Smooth muscle cell (in vitro differentiated cells): ENCODE measurements around the gene ARHGAP22. TPM values are rescaled to one million over a fixed set of nuclear protein-coding genes. Genes with fewer than 3 reads are reported as not detected.

Experiments
- DNase-seq: peaks from one replicate; lab custom pipeline; 2025; ENCODE audit not compliant: unreplicated experiment; lab: John Stamatoyannopoulos, UW
- H2AFZ ChIP-seq: fragments of 200-600 bp; sonication (generic); 2 replicates; pipeline ENCODE4 v1.6.0; 2016; ENCODE audit warnings: antibody characterized with exemption, low read depth, mild to moderate bottlenecking
- H3F3A ChIP-seq: fragments of 200-600 bp; sonication (generic); 2 replicates; pipeline ENCODE4 v1.6.0; 2017; ENCODE audit warnings: antibody characterized with exemption, low read depth
- H3K27ac ChIP-seq: fragments of 200-600 bp; sonication (generic); 2 replicates; pipeline ENCODE4 v1.5.1; 2016; ENCODE audit warnings: low read depth, mild to moderate bottlenecking
- H3K27me3 ChIP-seq: fragments of 200-600 bp; sonication (generic); 2 replicates; pipeline ENCODE4 v1.6.1; 2016; ENCODE audit warnings: low read depth, mild to moderate bottlenecking
- H3K36me3 ChIP-seq: fragments of 200-600 bp; sonication (generic); 2 replicates; pipeline ENCODE4 v1.5.1; 2016; ENCODE audit warnings: low read depth
- H3K4me1 ChIP-seq: fragments of 200-600 bp; sonication (generic); 2 replicates; pipeline ENCODE4 v1.5.1; 2016; ENCODE audit warnings: low read depth
- H3K4me2 ChIP-seq: fragments of 200-600 bp; sonication (generic); 2 replicates; pipeline ENCODE4 v1.6.0; 2016; ENCODE audit warnings: mild to moderate bottlenecking
- H3K4me3 ChIP-seq: fragments of 200-600 bp; sonication (generic); 2 replicates; pipeline ENCODE4 v1.5.1; 2016; ENCODE audit warnings: mild to moderate bottlenecking
- H3K79me2 ChIP-seq: fragments of 200-600 bp; sonication (generic); 2 replicates; pipeline ENCODE4 v1.6.0; 2016; ENCODE audit warnings: low read depth, mild to moderate bottlenecking
- H3K9ac ChIP-seq: fragments of 200-600 bp; sonication (generic); 2 replicates; pipeline ENCODE4 v1.6.0; 2016; ENCODE audit warnings: low read depth
- H3K9me3 ChIP-seq: fragments of 200-600 bp; sonication (generic); replicated peaks from 2 replicates; pipeline ENCODE4 v1.5.1; 2016; ENCODE audit warnings: low read depth
- H4K20me1 ChIP-seq: fragments of 200-600 bp; sonication (generic); 2 replicates; pipeline ENCODE4 v1.6.0; 2016; ENCODE audit warnings: low read depth
- CTCF ChIP-seq: fragments of 200-600 bp; sonication (generic); IDR thresholded peaks from 2 replicates; pipeline ENCODE4 v1.5.1; 2017; ENCODE audit warnings: borderline replicate concordance, mild to moderate bottlenecking, antibody characterized with exemption; ENCODE audit not compliant: insufficient read depth, poor library complexity, severe bottlenecking
- WGBS: methylation state at CpG from one replicate; pipeline ENCODE4 v1.1.7; 2016; ENCODE audit warnings: low lambda C conversion rate; 5-methylcytosine and 5-hydroxymethylcytosine counted together
- polyA plus RNA-seq: library from polyadenylated mRNA; unstranded; fragments of >200 nt; fragmentation: Nextera tagmentation; extraction: Ambion mirVana; gene quantifications from 2 replicates; pipeline ENCODE4 v1.2.1, GENCODE V29; 2016
- total RNA-seq: library from RNA; depleted of rRNA; stranded (reverse); fragments of >200 nt; gene quantifications from 2 replicates; pipeline ENCODE4 v1.2.3, GENCODE V29; 2014

ARHGAP22 gene
- total and polyA plus RNA-seq, 2 experiments from 2014 or later, result 1.8 to 8.8 TPM

GRCh38 chr10:48442809-48443177 lies 162.1 kb downstream of the ARHGAP22 start:
- no peaks in the 10 kb centered on the region for H3K27me3 ChIP-seq
- no peaks in the 10 kb centered on the region for H3F3A ChIP-seq
- no peak overlapping the region for H3K9ac ChIP-seq
- no peaks in the 10 kb centered on the region for H3K9me3 ChIP-seq
- no peak for TF ChIP-seq CTCF
- peaks cover 13% of the 10 kb centered on the region for H3K4me1 ChIP-seq
- no peaks in the 10 kb centered on the region for H4K20me1 ChIP-seq
- no peak overlapping the region for H2AFZ ChIP-seq
- no peaks in the 10 kb centered on the region for H3K36me3 ChIP-seq
- DNase-seq, result no peak
- no peak overlapping the region for H3K4me2 ChIP-seq
- 85% methylated on average over 5 of the region's 5 CpGs for WGBS
- H3K27ac ChIP-seq, result no peak overlapping the region
- H3K4me3 ChIP-seq, result no peak overlapping the region
- no peaks in the 10 kb centered on the region for H3K79me2 ChIP-seq

GRCh38 chr10:48442090-48442808 lies 162.6 kb downstream of the ARHGAP22 start:
- H3F3A ChIP-seq, result no peaks in the 10 kb centered on the region
- H3K36me3 ChIP-seq, result no peaks in the 10 kb centered on the region
- no peaks in the 10 kb centered on the region for H3K27me3 ChIP-seq
- no peak overlapping the region for H3K4me3 ChIP-seq
- no peak overlapping the region for H3K4me2 ChIP-seq
- no peak overlapping the region for H3K27ac ChIP-seq
- peaks cover 17% of the 10 kb centered on the region for H3K4me1 ChIP-seq
- H2AFZ ChIP-seq, result no peak overlapping the region
- WGBS, result 95% methylated on average over 11 of the region's 11 CpGs
- H3K79me2 ChIP-seq, result no peaks in the 10 kb centered on the region
- H4K20me1 ChIP-seq, result no peaks in the 10 kb centered on the region
- H3K9me3 ChIP-seq, result no peaks in the 10 kb centered on the region
- no peak for TF ChIP-seq CTCF
- no peak overlapping the region for H3K9ac ChIP-seq
- DNase-seq, result no peak

GRCh38 chr10:48440771-48441170 lies 164.1 kb downstream of the ARHGAP22 start:
- Histone ChIP-seq H3K9ac (no peak overlapping the region), H3K36me3 (no peaks in the 10 kb centered on the region), H3K27me3 (no peaks in the 10 kb centered on the region), H4K20me1 (no peaks in the 10 kb centered on the region), H3K27ac (no peak overlapping the region), H3F3A (no peaks in the 10 kb centered on the region), H3K4me3 (no peak overlapping the region), H2AFZ (no peak overlapping the region), H3K79me2 (no peaks in the 10 kb centered on the region), H3K4me1 (peaks cover 17% of the 10 kb centered on the region), H3K9me3 (no peaks in the 10 kb centered on the region), H3K4me2 (no peak overlapping the region)
- WGBS, result 94% methylated on average over 4 of the region's 4 CpGs
- DNase-seq, result no peak
- no peak for TF ChIP-seq CTCF

- Histone ChIP-seq H3K4me3 (no peak overlapping the region), H3K4me2 (no peak overlapping the region), H3K79me2 (no peaks in the 10 kb centered on the region), H3K27me3 (no peaks in the 10 kb centered on the region), H3K9ac (no peak overlapping the region), H3F3A (no peaks in the 10 kb centered on the region), H3K4me1 (peaks cover 10% of the 10 kb centered on the region), H3K36me3 (no peaks in the 10 kb centered on the region), H3K27ac (no peak overlapping the region), H2AFZ (no peak overlapping the region), H4K20me1 (no peaks in the 10 kb centered on the region), H3K9me3 (no peaks in the 10 kb centered on the region)
- no peak for DNase-seq
- WGBS, result 91% methylated on average over 10 of the region's 10 CpGs
- no peak for TF ChIP-seq CTCF
These were observed 165.3 kb downstream of the ARHGAP22 start for GRCh38 chr10:48439581-48440041.
